Raji (cell line): Measurements from ENCODE around the gene CAPN2.

ENCODE experiments used
- POLR2A ChIP-seq: IDR thresholded peaks from 2 replicates; pipeline ENCODE4 v1.6.1; 2011; ENCODE audit warnings: low read depth, low read length, control low read depth; ENCODE audit not compliant: insufficient read depth

The CAPN2 gene

GRCh38 chr1:223802032-223802431 lies 89.7 kb downstream of the CAPN2 start:
- no peak for TF ChIP-seq POLR2A

- no peak for TF ChIP-seq POLR2A
Measured at GRCh38 chr1:223802602-223803001, 90.3 kb downstream of the CAPN2 start.

- TF ChIP-seq POLR2A: no peak
Measured at GRCh38 chr1:223803211-223803610, 90.9 kb downstream of the CAPN2 start.

- TF ChIP-seq POLR2A: no peak
Measured at GRCh38 chr1:223810586-223810985, 98.2 kb downstream of the CAPN2 start.

GRCh38 chr1:223811634-223812101 lies 99.3 kb downstream of the CAPN2 start:
- TF ChIP-seq POLR2A: no peak

- no peak for TF ChIP-seq POLR2A
Measured at GRCh38 chr1:223813645-223814044, 101.3 kb downstream of the CAPN2 start.

- no peak for TF ChIP-seq POLR2A
Measured at GRCh38 chr1:223815020-223815853, 102.9 kb downstream of the CAPN2 start.

- no peak for TF ChIP-seq POLR2A
Measured at GRCh38 chr1:223815865-223816264, 103.5 kb downstream of the CAPN2 start.

GRCh38 chr1:223819730-223820514 lies 107.6 kb downstream of the CAPN2 start:
- no peak for TF ChIP-seq POLR2A

GRCh38 chr1:223820515-223820858 lies 108.1 kb downstream of the CAPN2 start:
- TF ChIP-seq POLR2A: no peak

- no peak for TF ChIP-seq POLR2A
Measured at GRCh38 chr1:223820971-223821370, 108.6 kb downstream of the CAPN2 start.

- TF ChIP-seq POLR2A: no peak
Measured at GRCh38 chr1:223824287-223824686, 111.9 kb downstream of the CAPN2 start.

- no peak for TF ChIP-seq POLR2A
Measured at GRCh38 chr1:223824712-223825111, 112.4 kb downstream of the CAPN2 start.
